GM13976 (cell line): ENCODE measurements around the gene PHYKPL.

Experiments used
- DNase-seq: peaks from one replicate; pipeline ENCODE4 v3.0.0; 2012; ENCODE audit warnings: low spot score
- in situ Hi-C: fragments of 300-500 bp; cut with MboI; formaldehyde crosslinking; loops from one replicate; pipeline ENCODE4 v1.12.0; 2022; ENCODE audit warnings: low sequenced_read_pairs, mixed read lengths, inconsistent platforms; ENCODE audit not compliant: unreplicated experiment
- TF ChIP-seq, protein P1 (sequence below): IDR thresholded peaks from 2 replicates; pipeline ENCODE4 v1.5.1; 2012; ENCODE audit warnings: borderline replicate concordance, mild to moderate bottlenecking; ENCODE audit not compliant: insufficient read depth; ENCODE audit errors: extremely low read depth, missing control alignments, control extremely low read depth

PHYKPL gene

DNA sequence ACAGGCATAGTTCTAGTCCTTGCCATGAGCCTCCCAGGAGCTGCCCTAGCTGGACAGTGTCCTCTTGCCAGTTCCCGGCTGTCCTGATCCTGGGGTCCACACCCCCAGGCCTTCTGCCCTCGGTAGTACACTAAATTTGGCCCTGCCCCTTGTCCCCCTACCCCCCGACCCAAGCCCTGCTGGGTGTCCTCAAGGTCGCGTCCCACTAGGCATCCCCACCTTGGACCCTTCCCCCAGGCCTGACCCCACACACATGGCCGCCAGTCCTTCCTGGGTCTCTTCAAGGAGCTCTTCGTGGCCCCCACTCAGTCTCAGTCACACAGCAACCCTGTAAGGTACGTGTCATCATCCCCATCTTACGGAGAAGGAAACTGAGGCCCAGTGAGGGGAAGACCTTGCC is 40.0 kb upstream of the PHYKPL start:
- TF ChIP-seq, protein P1, sequence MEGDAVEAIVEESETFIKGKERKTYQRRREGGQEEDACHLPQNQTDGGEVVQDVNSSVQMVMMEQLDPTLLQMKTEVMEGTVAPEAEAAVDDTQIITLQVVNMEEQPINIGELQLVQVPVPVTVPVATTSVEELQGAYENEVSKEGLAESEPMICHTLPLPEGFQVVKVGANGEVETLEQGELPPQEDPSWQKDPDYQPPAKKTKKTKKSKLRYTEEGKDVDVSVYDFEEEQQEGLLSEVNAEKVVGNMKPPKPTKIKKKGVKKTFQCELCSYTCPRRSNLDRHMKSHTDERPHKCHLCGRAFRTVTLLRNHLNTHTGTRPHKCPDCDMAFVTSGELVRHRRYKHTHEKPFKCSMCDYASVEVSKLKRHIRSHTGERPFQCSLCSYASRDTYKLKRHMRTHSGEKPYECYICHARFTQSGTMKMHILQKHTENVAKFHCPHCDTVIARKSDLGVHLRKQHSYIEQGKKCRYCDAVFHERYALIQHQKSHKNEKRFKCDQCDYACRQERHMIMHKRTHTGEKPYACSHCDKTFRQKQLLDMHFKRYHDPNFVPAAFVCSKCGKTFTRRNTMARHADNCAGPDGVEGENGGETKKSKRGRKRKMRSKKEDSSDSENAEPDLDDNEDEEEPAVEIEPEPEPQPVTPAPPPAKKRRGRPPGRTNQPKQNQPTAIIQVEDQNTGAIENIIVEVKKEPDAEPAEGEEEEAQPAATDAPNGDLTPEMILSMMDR: no peak
- no peak for DNase-seq
- in situ Hi-C loops: no loop called here

DNA sequence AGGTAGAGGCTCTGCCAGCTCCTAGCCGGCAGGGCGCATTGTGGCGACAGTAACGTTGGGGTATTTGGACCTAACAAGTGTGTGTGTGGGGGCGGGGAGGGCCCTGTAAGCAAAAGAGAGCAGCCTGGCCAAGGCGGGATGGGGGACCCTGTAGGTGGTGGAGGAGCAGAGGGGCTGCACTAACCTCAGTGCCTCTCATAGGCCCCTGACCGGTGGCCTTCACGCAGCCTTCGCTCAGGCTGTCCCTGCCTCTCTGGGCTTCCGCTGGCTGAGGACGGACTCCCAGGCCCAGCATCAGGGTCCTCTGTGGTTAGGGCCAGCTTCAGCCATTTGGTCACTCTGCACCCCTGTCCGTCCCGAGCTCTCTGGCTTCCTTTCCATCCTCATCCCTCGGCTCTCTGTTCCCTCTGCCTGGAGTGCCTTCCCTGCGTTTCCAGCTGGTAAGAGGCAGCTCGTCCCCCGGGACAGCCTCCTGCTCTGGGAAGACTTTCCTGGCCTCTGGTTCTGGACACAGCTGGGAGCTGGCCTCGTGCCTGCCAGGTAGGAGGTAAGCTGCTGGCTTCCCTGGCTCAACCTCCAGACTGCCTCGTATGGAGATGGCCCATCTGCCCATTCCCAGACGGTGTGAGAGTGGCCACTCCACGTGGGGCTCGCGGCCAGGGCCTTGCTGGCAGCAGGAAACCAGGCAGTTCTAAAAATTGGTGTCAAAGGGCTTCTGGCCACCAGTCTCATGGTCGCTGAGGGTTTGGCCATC is 39.3 kb upstream of the PHYKPL start:
- TF ChIP-seq, protein P1: no peak
- in situ Hi-C loops: no loop called here

DNA sequence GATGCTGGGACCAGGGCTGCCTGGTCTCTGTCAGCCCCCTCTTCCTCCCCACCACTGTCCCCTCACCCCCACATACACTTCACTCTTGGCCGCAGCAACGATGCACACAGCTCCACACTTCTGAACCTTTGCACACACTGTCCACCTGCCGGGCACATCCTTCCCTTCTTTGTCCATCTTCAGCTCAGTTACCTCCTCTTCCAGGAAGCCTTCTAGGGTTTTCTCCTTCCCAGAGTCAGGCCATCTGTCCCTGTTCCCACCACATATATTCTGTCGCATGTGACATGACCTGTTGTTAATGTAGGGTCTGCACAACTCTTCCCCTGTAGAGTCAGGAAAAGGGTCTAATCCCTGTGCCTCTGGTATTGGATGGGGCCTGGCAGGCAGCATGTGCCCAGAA is 38.6 kb upstream of the PHYKPL start:
- TF ChIP-seq, protein P1: no peak
- DNase-seq: no peak
- in situ Hi-C loops: no loop called here

More for the DNA sequence above, 39.3 kb upstream of the PHYKPL start:
- DNase-seq: no peak

DNA sequence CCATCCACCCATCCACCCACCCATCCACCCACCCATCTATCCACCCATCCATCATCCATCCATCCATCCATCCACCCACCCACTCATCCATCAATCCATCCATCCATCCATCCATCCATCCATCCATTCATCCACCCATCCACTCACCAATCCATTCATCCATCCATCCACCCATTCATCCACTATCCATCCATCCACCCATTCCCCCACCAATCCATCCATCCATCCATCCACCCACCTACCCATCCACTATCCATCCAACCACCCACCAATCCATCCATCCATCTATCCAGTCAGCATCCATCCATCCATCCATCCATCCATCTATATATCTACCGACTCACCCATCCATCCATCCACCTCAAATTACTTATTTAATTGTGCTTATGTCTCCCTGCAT is 36.9 kb upstream of the PHYKPL start:
- in situ Hi-C loops: no loop called here

DNA sequence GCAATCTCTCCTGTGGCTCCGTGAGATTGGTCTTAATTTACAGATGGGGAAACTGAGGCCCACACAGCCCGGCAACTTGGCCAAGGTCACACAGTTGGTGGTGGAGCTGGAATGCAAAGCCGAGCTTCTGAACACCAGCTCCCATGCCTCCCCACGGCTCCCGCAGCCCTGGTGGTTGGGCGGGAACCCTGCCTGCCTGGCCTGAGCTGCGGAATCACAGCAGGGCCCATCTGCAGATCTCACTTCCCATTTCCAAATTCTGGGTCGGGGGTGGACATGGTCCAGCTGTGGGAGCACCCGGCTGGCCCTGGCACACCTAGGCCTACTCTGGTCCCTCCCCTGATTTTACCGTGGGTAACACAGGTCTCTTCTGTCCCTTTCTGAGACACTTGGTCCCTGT is 35.3 kb upstream of the PHYKPL start:
- TF ChIP-seq, protein P1: no peak
- in situ Hi-C loops: no loop called here
- DNase-seq: no peak

More for the DNA sequence above, 36.9 kb upstream of the PHYKPL start:
- TF ChIP-seq, protein P1: no peak
- no peak for DNase-seq

DNA sequence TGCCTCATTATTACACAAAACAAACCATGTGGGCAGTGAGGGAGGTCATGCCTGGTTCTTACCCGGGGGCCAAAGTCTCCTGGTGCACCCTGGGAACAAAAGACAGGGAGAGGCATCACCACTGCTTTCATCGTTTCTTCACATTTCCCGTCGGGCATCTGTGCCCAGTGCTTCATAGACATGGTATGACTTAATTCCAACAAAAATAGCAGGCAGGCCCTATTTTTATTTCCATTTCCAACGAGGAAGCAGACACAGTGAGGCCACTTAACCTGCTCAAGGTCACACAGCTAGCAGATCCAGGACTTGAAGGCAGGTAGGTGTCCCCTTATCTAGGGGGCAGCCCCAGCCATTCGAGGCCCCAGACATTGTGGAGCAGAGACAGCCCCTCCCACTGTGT is 34.6 kb upstream of the PHYKPL start:
- TF ChIP-seq, protein P1: no peak
- no peak for DNase-seq
- in situ Hi-C loops: no loop called here
